ENCODE results near the gene PDE9A. TPM values are rescaled to one million over a fixed set of nuclear protein-coding genes. Genes with fewer than 3 reads are reported as not detected.
"Not testable (repeated sequence)": the region's sequence is repeated elsewhere in the genome, so short reads cannot be mapped to it uniquely, and the experiment has no call there.

PDE9A gene
- 10 to 100 TPM; 19.2 to 25.1 (median 23.0) TPM for polyA plus RNA-seq (ENCODE audit: insufficient read depth in 1 of 5, insufficient read length in 5 of 5, low replicate concordance in 1 of 5)
- long read RNA-seq, donor 1, partial matches to known transcripts, result 0 of 6 reads
- long read RNA-seq, donor 1, other reads (novel, unspliced or antisense), result 0 of 6 reads
- long read RNA-seq, donor 2, partial matches to known transcripts, result 0 of 1 reads
- long read RNA-seq, donor 2, other reads (novel, unspliced or antisense), result 0 of 1 reads
- long read RNA-seq, donor 3, partial matches to known transcripts, result 0 of 3 reads
- long read RNA-seq, donor 3, other reads (novel, unspliced or antisense), result 0 of 3 reads
- long read RNA-seq, donor 4, result 0 reads
- long read RNA-seq, donor 5, partial matches to known transcripts, result 0 of 3 reads
- long read RNA-seq, donor 5, other reads (novel, unspliced or antisense), result 0 of 3 reads
- long read RNA-seq, donor 6, partial matches to known transcripts, result 0 of 5 reads
- long read RNA-seq, donor 6, other reads (novel, unspliced or antisense), result 0 of 5 reads
- long read RNA-seq, donor 7, partial matches to known transcripts, result 0 of 3 reads
- long read RNA-seq, donor 7, other reads (novel, unspliced or antisense), result 0 of 3 reads
- long read RNA-seq, donor 8, partial matches to known transcripts, result 0 of 1 reads
- long read RNA-seq, donor 8, other reads (novel, unspliced or antisense), result 0 of 1 reads

- peak; percentile 51 to 59 for DNase-seq
Observed at GRCh38 chr21:42653231-42654061, at the start of gene PDE9A. PDE9A (plus strand) TSS chr21:42653621; CDS start chr21:42653815, 194 bp downstream.

GRCh38 chr21:42607102-42607501 is 46.3 kb upstream of the PDE9A start:
- no peak for DNase-seq

- peak in 1 of 2 donors; percentile 21 for DNase-seq
Observed at GRCh38 chr21:42607525-42608102, 45.8 kb upstream of the PDE9A start.

GRCh38 chr21:42608446-42608845 is 45.0 kb upstream of the PDE9A start:
- no peak for DNase-seq

- DNase-seq, result no peak
Observed at GRCh38 chr21:42609811-42610210, 43.6 kb upstream of the PDE9A start.

- DNase-seq, result no peak
Observed at GRCh38 chr21:42611852-42612251, 41.6 kb upstream of the PDE9A start.

- no peak for DNase-seq
Observed at GRCh38 chr21:42612390-42612789, 41.0 kb upstream of the PDE9A start.

- no peak for DNase-seq
Observed at GRCh38 chr21:42613756-42614155, 39.7 kb upstream of the PDE9A start.

- DNase-seq, result no peak
Observed at GRCh38 chr21:42614396-42614795, 39.0 kb upstream of the PDE9A start.

- DNase-seq, result peak; percentile 38 to 46
Observed at GRCh38 chr21:42614811-42615351, 38.5 kb upstream of the PDE9A start.

- DNase-seq, result not testable (repeated sequence)
Observed at GRCh38 chr21:42615377-42615776, 38.0 kb upstream of the PDE9A start.

GRCh38 chr21:42615924-42616323 is 37.5 kb upstream of the PDE9A start:
- DNase-seq, result no peak

GRCh38 chr21:42616446-42616845 is 37.0 kb upstream of the PDE9A start:
- no peak for DNase-seq

GRCh38 chr21:42616941-42617340 is 36.5 kb upstream of the PDE9A start:
- DNase-seq, result no peak

- DNase-seq, result no peak
Observed at GRCh38 chr21:42617486-42617885, 35.9 kb upstream of the PDE9A start.

- DNase-seq, result no peak
Observed at GRCh38 chr21:42618707-42619102, 34.7 kb upstream of the PDE9A start.

- no peak for DNase-seq
Observed at GRCh38 chr21:42619166-42619565, 34.3 kb upstream of the PDE9A start.

GRCh38 chr21:42619841-42620240 is 33.6 kb upstream of the PDE9A start:
- no peak for DNase-seq

- DNase-seq, result no peak
Observed at GRCh38 chr21:42621166-42621818, 32.1 kb upstream of the PDE9A start.

GRCh38 chr21:42621819-42622177 is 31.6 kb upstream of the PDE9A start:
- no peak for DNase-seq

- no peak for DNase-seq
Observed at GRCh38 chr21:42622284-42622683, 31.1 kb upstream of the PDE9A start.
